Natural killer cell treated with Interleukin-12 subunit alpha and Interleukin-12 subunit beta and Interleukin-15 and Interleukin-18, amount 100 ng/mL, for 72 hours (primary cell): ENCODE measurements around the gene NT5E. TPM values are rescaled to one million over a fixed set of nuclear protein-coding genes. Genes with fewer than 3 reads are reported as not detected.
"Not testable (repeated sequence)": the region's sequence is repeated elsewhere in the genome, so short reads cannot be mapped to it uniquely, and the experiment has no call there.

Source experiments
- ATAC-seq, 2 donors: fragments of 150-1000 bp; cut with Tn5 transposase in 1 of 2; sonication (Bioruptor Pico), chemical (Tn5 transposase) in 1 of 2; 2 replicates each; pipeline ENCODE4 v1.10.0; 2021
- DNase-seq: peaks from one replicate; pipeline ENCODE4 v3.0.0; 2022; ENCODE audit warnings: low spot score
- H3K27ac Mint-ChIP-seq, 2 donors: 1 replicate in 1 of 2; 2 replicates in 1 of 2; pipeline ENCODE4 v1.8.0; 2022; ENCODE audit warnings: mixed read lengths in 2 of 2, mild to moderate bottlenecking in 1 of 2, moderate library complexity in 1 of 2
- H3K27me3 Mint-ChIP-seq, 2 donors: 1 replicate in 1 of 2; 2 replicates in 1 of 2; pipeline ENCODE4 v1.8.0; 2022; ENCODE audit warnings: mixed read lengths in 2 of 2
- H3K36me3 Mint-ChIP-seq: one replicate; pipeline ENCODE4 v1.8.0; 2022; ENCODE audit warnings: mixed read lengths
- H3K4me1 Mint-ChIP-seq, 2 donors: 1 replicate in 1 of 2; 2 replicates in 1 of 2; pipeline ENCODE4 v1.8.0; 2022; ENCODE audit warnings: low read depth in 2 of 2, mixed read lengths in 2 of 2, mild to moderate bottlenecking in 1 of 2
- H3K4me3 Mint-ChIP-seq: one replicate; pipeline ENCODE4 v1.8.0; 2022; ENCODE audit warnings: mixed read lengths
- H3K9me3 Mint-ChIP-seq: 2 replicates; pipeline ENCODE4 v1.8.0; 2022; ENCODE audit warnings: mixed read lengths
- total RNA-seq, 2 donors: library from RNA; stranded (reverse); gene quantifications; one replicate each; pipeline ENCODE4 v1.2.3, GENCODE V29; 2022

NT5E gene
- total RNA-seq, 2 donors from 2014 or later: 0.56 TPM; not detected in 1

- Mint-ChIP-seq H3K9me3 (peaks cover 6% of the 10 kb centered on the region), H3K36me3 (peaks cover 15% of the 10 kb centered on the region), H3K27me3 (no peaks in the 10 kb centered on the region), H3K27ac (no peak overlapping the region), H3K4me3 (no peak overlapping the region), H3K4me1 (peaks cover 27 to 36% of the 10 kb centered on the region in 2 donors)
- DNase-seq (no peak), ATAC-seq (no peak)
These were observed 45.0 kb downstream of the NT5E start for GRCh38 chr6:85494547-85495536.

GRCh38 chr6:85496009-85496579, 46.2 kb downstream of the NT5E start:
- peaks cover 6% of the 10 kb centered on the region for H3K9me3 Mint-ChIP-seq
- peaks cover 15% of the 10 kb centered on the region for H3K36me3 Mint-ChIP-seq
- peak in 1 of 2 donors; percentile 69 for ATAC-seq
- H3K4me3 Mint-ChIP-seq: no peak overlapping the region
- DNase-seq: no peak
- no peaks in the 10 kb centered on the region for H3K27me3 Mint-ChIP-seq
- H3K4me1 Mint-ChIP-seq: peaks cover 27 to 40% of the 10 kb centered on the region in 2 donors
- H3K27ac Mint-ChIP-seq: no peak overlapping the region

DNA sequence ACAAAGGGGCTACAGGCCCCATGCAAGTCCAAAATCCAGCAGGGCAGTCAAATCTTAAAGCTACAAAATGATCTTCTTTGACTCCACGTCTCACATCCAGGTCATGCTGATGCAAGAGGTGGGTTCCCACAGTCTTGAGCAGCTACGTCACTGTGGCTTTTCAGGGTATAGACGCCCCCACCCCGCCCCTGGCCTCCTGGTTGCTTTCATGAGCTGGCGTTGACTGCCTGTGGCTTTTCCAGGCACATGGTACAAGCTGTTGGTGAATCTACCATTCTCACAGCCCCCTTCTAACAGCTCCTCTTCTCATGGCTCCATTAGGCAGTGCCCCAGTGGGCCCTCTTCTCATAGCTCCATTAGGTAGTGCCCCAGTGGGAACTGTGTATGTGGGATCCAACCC, 47.0 kb downstream of the NT5E start:
- H3K27ac Mint-ChIP-seq: no peak overlapping the region
- no peak overlapping the region for H3K4me3 Mint-ChIP-seq
- H3K4me1 Mint-ChIP-seq: peaks cover 27 to 40% of the 10 kb centered on the region in 2 donors
- DNase-seq (no peak), ATAC-seq (peak in 1 of 2 donors; percentile 45)
- peaks cover 6% of the 10 kb centered on the region for H3K9me3 Mint-ChIP-seq
- H3K36me3 Mint-ChIP-seq: peaks cover 15% of the 10 kb centered on the region
- H3K27me3 Mint-ChIP-seq: no peaks in the 10 kb centered on the region

DNA sequence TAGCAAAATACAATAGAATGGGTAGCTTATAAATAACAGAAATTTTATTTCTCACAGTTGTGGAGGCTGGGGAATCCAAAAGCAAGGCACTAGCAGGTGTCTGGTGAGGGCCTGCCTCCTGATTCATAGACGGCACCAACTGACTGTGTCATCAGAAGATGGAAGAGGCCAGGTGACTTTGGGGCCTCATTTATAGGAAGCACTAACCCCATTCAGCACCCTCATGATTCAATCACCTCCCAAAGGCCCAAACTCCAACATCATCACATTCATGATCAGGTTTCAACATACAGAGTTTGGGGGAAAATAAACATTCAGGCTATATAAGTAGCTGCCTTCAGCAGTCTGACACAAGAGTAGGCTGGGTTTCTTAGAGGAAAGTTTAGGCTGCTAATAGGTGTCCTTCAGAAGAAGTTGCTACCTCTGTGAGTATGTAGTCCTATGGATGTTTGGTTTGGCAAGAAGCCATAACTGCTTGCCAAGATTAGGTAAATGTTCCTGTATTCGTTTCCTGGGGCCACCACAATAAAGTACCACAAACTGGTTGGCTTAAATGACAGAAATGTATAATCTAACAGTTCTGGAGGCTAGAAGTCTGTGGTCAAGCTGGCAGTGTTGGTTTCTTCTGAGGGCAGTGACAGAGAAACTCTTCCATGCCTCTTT, 48.8 kb downstream of the NT5E start:
- no peak overlapping the region for H3K4me3 Mint-ChIP-seq
- no peak overlapping the region for H3K27ac Mint-ChIP-seq
- peaks cover 27 to 40% of the 10 kb centered on the region in 2 donors for H3K4me1 Mint-ChIP-seq
- no peak for ATAC-seq
- H3K27me3 Mint-ChIP-seq: no peaks in the 10 kb centered on the region
- no peak for DNase-seq
- H3K9me3 Mint-ChIP-seq: peaks cover 6% of the 10 kb centered on the region
- peaks cover 15% of the 10 kb centered on the region for H3K36me3 Mint-ChIP-seq

- ATAC-seq (peak in 1 of 2 donors; percentile 90), DNase-seq (no peak)
- Mint-ChIP-seq H3K4me3 (no peak overlapping the region), H3K9me3 (no peaks in the 10 kb centered on the region), H3K36me3 (peaks cover 18% of the 10 kb centered on the region), H3K27ac (peak overlapping the region in 1 of 2 donors; percentile 37), H3K4me1 (peaks cover 4 to 8% of the 10 kb centered on the region in 2 donors), H3K27me3 (no peaks in the 10 kb centered on the region)
These were observed 56.7 kb downstream of the NT5E start for GRCh38 chr6:85506441-85507093.

DNA sequence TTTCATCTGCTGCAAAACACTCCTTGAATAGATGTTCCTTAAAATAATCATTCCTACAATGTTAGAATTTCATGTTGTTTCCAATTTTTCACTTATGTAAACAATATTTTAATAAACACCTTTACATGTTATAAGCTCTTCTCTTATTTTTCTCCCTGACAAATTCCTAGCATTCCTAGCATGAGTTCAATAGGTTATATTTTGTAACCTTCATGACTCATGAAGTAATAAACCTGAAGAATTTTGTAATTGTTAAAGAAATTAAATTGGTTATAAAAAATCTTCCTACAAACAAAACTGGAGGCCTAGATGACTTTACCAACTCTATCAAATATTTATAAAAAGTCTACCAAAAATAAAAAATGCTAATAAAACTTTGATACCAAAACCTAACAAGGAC, 66.3 kb downstream of the NT5E start:
- H3K27me3 Mint-ChIP-seq: no peaks in the 10 kb centered on the region
- no peak for ATAC-seq

GRCh38 chr6:85524281-85524680, 74.4 kb downstream of the NT5E start:
- H3K36me3 Mint-ChIP-seq: peaks cover 22% of the 10 kb centered on the region
- not testable (repeated sequence) for DNase-seq, H3K27ac Mint-ChIP-seq

More for the DNA sequence above, 66.3 kb downstream of the NT5E start:
- peaks cover 19% of the 10 kb centered on the region for H3K36me3 Mint-ChIP-seq
- no peak overlapping the region for H3K27ac Mint-ChIP-seq
- no peak overlapping the region for H3K4me3 Mint-ChIP-seq
- no peaks in the 10 kb centered on the region for H3K4me1 Mint-ChIP-seq
- DNase-seq: no peak
- no peaks in the 10 kb centered on the region for H3K9me3 Mint-ChIP-seq

GRCh38 chr6:85537055-85537494, 87.2 kb downstream of the NT5E start:
- Mint-ChIP-seq H3K4me1 (no peaks in the 10 kb centered on the region), H3K36me3 (peaks cover 4% of the 10 kb centered on the region), H3K4me3 (no peak overlapping the region), H3K27ac (no peak overlapping the region), H3K9me3 (no peaks in the 10 kb centered on the region), H3K27me3 (no peaks in the 10 kb centered on the region)
- DNase-seq: no peak
- ATAC-seq: no peak

More at GRCh38 chr6:85524281-85524680, 74.4 kb downstream of the NT5E start:
- H3K4me1 Mint-ChIP-seq, ATAC-seq, H3K27me3 Mint-ChIP-seq, H3K4me3 Mint-ChIP-seq, H3K9me3 Mint-ChIP-seq: not testable (repeated sequence)

GRCh38 chr6:85544776-85545175, 94.9 kb downstream of the NT5E start:
- no peak overlapping the region for H3K4me3 Mint-ChIP-seq
- peaks cover 3% of the 10 kb centered on the region for H3K9me3 Mint-ChIP-seq
- DNase-seq (no peak), ATAC-seq (no peak)
- H3K27me3 Mint-ChIP-seq: no peaks in the 10 kb centered on the region
- H3K4me1 Mint-ChIP-seq: peaks cover 0 to 3% of the 10 kb centered on the region in 2 donors
- peak overlapping the region in 1 of 2 donors; percentile 41 for H3K27ac Mint-ChIP-seq
- peaks cover 7% of the 10 kb centered on the region for H3K36me3 Mint-ChIP-seq

Other genes starting within 250 kb of the NT5E start
- 10 to 100 TPM; 78.3 to 88.0 TPM for gene SNX14, start 143.8 kb downstream of the NT5E start, total RNA-seq
- gene SYNCRIP, start 192.8 kb downstream of the NT5E start, total RNA-seq: 100 to 1,000 TPM; 142 to 150 TPM